Caco-2 (cell line): Measurements from ENCODE around the gene KLF9. TPM values are rescaled to one million over a fixed set of nuclear protein-coding genes. Genes with fewer than 3 reads are reported as not detected.

Experiments
- BruUV-seq: library from RNA; stranded (reverse); fragments of 400-500 nt; replicated peaks from 2 replicates; lab custom pipeline; 2021; lab: Mats Ljungman, UMichigan
- CTCF ChIA-PET: fragments of 300-600 bp; sonication (Branson Sonifier 250); formaldehyde crosslinking; loops from one replicate; lab custom pipeline; 2022; ENCODE audit warnings: antibody characterized with exemption; lab: Charles Lee
- POLR2A ChIA-PET: fragments of 300-600 bp; sonication (Branson Sonifier 250); formaldehyde crosslinking; loops from one replicate; lab custom pipeline; 2022; ENCODE audit warnings: antibody characterized with exemption; lab: Charles Lee
- DNase-seq, 2 experiments: peaks; one replicate each; pipeline versions ENCODE4 v3.0.0 to v3.0.0-alpha.2; 2020 to 2022
- H3K27me3 ChIP-seq: replicated peaks from 2 replicates; pipeline ENCODE4 v1.6.0; 2011; ENCODE audit warnings: low read length; ENCODE audit not compliant: control insufficient read depth, insufficient read depth
- H3K36me3 ChIP-seq: 2 replicates; pipeline ENCODE4 v1.5.1; 2011; ENCODE audit warnings: low read length; ENCODE audit not compliant: control insufficient read depth, insufficient read depth
- H3K4me1 ChIP-seq: fragments of 250-450 bp; sonication (Bioruptor Pico); 2 replicates; pipeline ENCODE4 v1.5.1; 2020; ENCODE audit warnings: mild to moderate bottlenecking
- H3K4me3 ChIP-seq: 2 replicates; pipeline ENCODE4 v1.5.1; 2011; ENCODE audit warnings: low read depth, mild to moderate bottlenecking, control low read depth, low read length
- H3K9me3 ChIP-seq: fragments of 250-450 bp; sonication (Bioruptor Pico); 2 replicates; pipeline ENCODE4 v1.5.1; 2020; ENCODE audit warnings: mild to moderate bottlenecking, moderate library complexity
- H3K27ac Mint-ChIP-seq: one replicate; pipeline ENCODE4 v1.8.0; 2022; ENCODE audit warnings: mixed read lengths; ENCODE audit not compliant: unreplicated experiment
- H3K27me3 Mint-ChIP-seq: one replicate; pipeline ENCODE4 v1.8.0; 2022; ENCODE audit warnings: mixed read lengths; ENCODE audit not compliant: insufficient read depth, unreplicated experiment
- H3K36me3 Mint-ChIP-seq: one replicate; pipeline ENCODE4 v1.8.0; 2022; ENCODE audit warnings: mild to moderate bottlenecking, mixed read lengths; ENCODE audit not compliant: insufficient read depth, unreplicated experiment
- H3K4me1 Mint-ChIP-seq: one replicate; pipeline ENCODE4 v1.8.0; 2022; ENCODE audit warnings: low read depth, mixed read lengths; ENCODE audit not compliant: unreplicated experiment
- H3K4me3 Mint-ChIP-seq: one replicate; pipeline ENCODE4 v1.8.0; 2022; ENCODE audit warnings: mild to moderate bottlenecking, moderate library complexity, mixed read lengths; ENCODE audit not compliant: unreplicated experiment
- H3K9me3 Mint-ChIP-seq: one replicate; pipeline ENCODE4 v1.8.0; 2022; ENCODE audit warnings: mixed read lengths; ENCODE audit not compliant: unreplicated experiment
- CTCF ChIP-seq, 2 experiments: fragments of 200-600 bp in 1 of 2; IDR thresholded peaks; 1 replicate in 1 of 2; 2 replicates in 1 of 2; pipeline versions ENCODE4 v1.5.1 to v1.8.0; 2011 to 2022; ENCODE audit warnings: antibody characterized with exemption in 1 of 2, control low read depth in 1 of 2, inconsistent platforms in 1 of 2, low read depth in 1 of 2, low read length in 1 of 2, mild to moderate bottlenecking in 1 of 2, moderate library complexity in 1 of 2; ENCODE audit not compliant: insufficient read depth in 1 of 2, severe bottlenecking in 1 of 2, unreplicated experiment in 1 of 2
- intact Hi-C: fragments of 100-400 bp; cut with micrococcal nuclease; formaldehyde crosslinking; loops from one replicate; pipeline ENCODE4 v1.10.0; 2022; ENCODE audit not compliant: unreplicated experiment
- total RNA-seq: library from RNA; stranded (reverse); gene quantifications from 2 replicates; pipeline ENCODE4 v1.2.3, GENCODE V29; 2022

The KLF9 gene
- total RNA-seq, 1 experiment from 2014 or later: 0.98 TPM

- no peaks in the 10 kb centered on the region for H3K9me3 ChIP-seq
- ChIA-PET POLR2A (no interaction called here), CTCF (no interaction called here)
- Mint-ChIP-seq H3K4me3 (no peak overlapping the region), H3K9me3 (no peaks in the 10 kb centered on the region), H3K27ac (no peak overlapping the region), H3K27me3 (no peaks in the 10 kb centered on the region), H3K4me1 (no peaks in the 10 kb centered on the region), H3K36me3 (no peaks in the 10 kb centered on the region)
- intact Hi-C loops: no loop called here
- H3K4me1 ChIP-seq: no peaks in the 10 kb centered on the region
- H3K36me3 ChIP-seq: no peaks in the 10 kb centered on the region
- no peak for TF ChIP-seq CTCF (IDR thresholded peaks at IDR 0.05; ENCODE audit: insufficient read depth in 1 of 2, low read depth in 1 of 2, low read length in 1 of 2, severe bottlenecking in 1 of 2, unreplicated experiment in 1 of 2)
- no peak overlapping the region for H3K4me3 ChIP-seq
- no peaks in the 10 kb centered on the region for H3K27me3 ChIP-seq
- no peak for DNase-seq
- no TSS peak for BruUV-seq
Measured at GRCh38 chr9:70448919-70449318, 34.5 kb upstream of the KLF9 start.

GRCh38 chr9:70444904-70445303, 30.4 kb upstream of the KLF9 start:
- intact Hi-C loops: no loop called here
- ChIA-PET POLR2A (no interaction called here), CTCF (no interaction called here)
- Mint-ChIP-seq H3K36me3 (no peaks in the 10 kb centered on the region), H3K4me3 (no peak overlapping the region), H3K4me1 (no peaks in the 10 kb centered on the region), H3K27me3 (no peaks in the 10 kb centered on the region), H3K9me3 (no peaks in the 10 kb centered on the region), H3K27ac (no peak overlapping the region)
- no peak for TF ChIP-seq CTCF (IDR thresholded peaks at IDR 0.05; ENCODE audit: insufficient read depth in 1 of 2, low read depth in 1 of 2, low read length in 1 of 2, severe bottlenecking in 1 of 2, unreplicated experiment in 1 of 2)
- H3K9me3 ChIP-seq: no peaks in the 10 kb centered on the region
- no TSS peak for BruUV-seq
- H3K4me3 ChIP-seq: no peak overlapping the region
- H3K27me3 ChIP-seq: no peaks in the 10 kb centered on the region
- H3K4me1 ChIP-seq: no peaks in the 10 kb centered on the region
- DNase-seq: no peak
- H3K36me3 ChIP-seq: no peaks in the 10 kb centered on the region

GRCh38 chr9:70442328-70442848, 27.9 kb upstream of the KLF9 start:
- H3K36me3 ChIP-seq: no peaks in the 10 kb centered on the region
- H3K27me3 Mint-ChIP-seq: no peaks in the 10 kb centered on the region
- no peaks in the 10 kb centered on the region for H3K9me3 ChIP-seq
- peaks cover 5% of the 10 kb centered on the region for H3K4me1 Mint-ChIP-seq
- no peaks in the 10 kb centered on the region for H3K9me3 Mint-ChIP-seq
- no peak overlapping the region for H3K4me3 Mint-ChIP-seq
- no TSS peak for BruUV-seq
- POLR2A ChIA-PET: no interaction called here
- DNase-seq: no peak
- no peaks in the 10 kb centered on the region for H3K36me3 Mint-ChIP-seq
- no peak overlapping the region for H3K4me3 ChIP-seq
- CTCF ChIA-PET: no interaction called here
- H3K27ac Mint-ChIP-seq: no peak overlapping the region
- intact Hi-C loops: no loop called here
- H3K27me3 ChIP-seq: no peaks in the 10 kb centered on the region
- H3K4me1 ChIP-seq: no peaks in the 10 kb centered on the region
- TF ChIP-seq CTCF (IDR thresholded peaks at IDR 0.05; ENCODE audit: insufficient read depth in 1 of 2, low read depth in 1 of 2, low read length in 1 of 2, severe bottlenecking in 1 of 2, unreplicated experiment in 1 of 2): no peak
